HG03575 (cell line): ENCODE results near the gene ZNF436.
"Not testable (repeated sequence)": the region's sequence is repeated elsewhere in the genome, so short reads cannot be mapped to it uniquely, and the experiment has no call there.

Source experiments
- ATAC-seq: cut with Tn5 transposase; IDR thresholded peaks from one replicate; pipeline ENCODE4 v1.9.1; 2021; ENCODE audit not compliant: unreplicated experiment, insufficient number of reproducible peaks, low FRiP score; ENCODE audit errors: extremely low read depth

The ZNF436 gene

GRCh38 chr1:23394181-23394580 lies 24.5 kb upstream of the ZNF436 start:
- ATAC-seq = no peak

GRCh38 chr1:23393706-23394105 lies 24.1 kb upstream of the ZNF436 start:
- no peak for ATAC-seq

DNA sequence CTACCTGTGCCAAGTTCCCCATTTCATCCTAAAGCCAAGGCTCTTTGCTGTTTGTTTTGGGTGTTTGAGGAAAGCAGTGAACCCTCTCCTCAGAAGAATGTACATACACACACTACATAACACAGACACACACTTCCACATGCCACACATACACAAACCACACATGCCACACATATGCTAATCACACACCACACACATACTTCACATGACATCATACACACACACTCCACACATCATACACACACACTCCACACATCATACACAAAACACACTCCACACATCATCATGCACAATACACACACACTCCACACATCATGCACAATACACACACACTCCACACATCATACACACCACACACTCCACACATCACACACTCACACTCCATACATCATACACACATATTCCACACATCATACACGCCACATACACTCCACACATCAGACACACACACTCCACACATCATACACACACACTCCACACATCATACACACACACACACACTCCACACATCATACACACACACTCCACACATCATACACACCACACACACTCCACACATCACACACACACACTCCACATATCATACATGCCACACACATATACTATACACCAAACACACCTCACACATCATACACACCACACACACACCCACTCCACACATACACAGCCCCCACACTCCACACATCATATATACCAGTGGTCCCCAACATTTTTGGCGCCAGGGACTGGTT lies 22.7 kb upstream of the ZNF436 start:
- no peak for ATAC-seq

GRCh38 chr1:23389837-23390321 lies 20.2 kb upstream of the ZNF436 start:
- ATAC-seq = no peak

DNA sequence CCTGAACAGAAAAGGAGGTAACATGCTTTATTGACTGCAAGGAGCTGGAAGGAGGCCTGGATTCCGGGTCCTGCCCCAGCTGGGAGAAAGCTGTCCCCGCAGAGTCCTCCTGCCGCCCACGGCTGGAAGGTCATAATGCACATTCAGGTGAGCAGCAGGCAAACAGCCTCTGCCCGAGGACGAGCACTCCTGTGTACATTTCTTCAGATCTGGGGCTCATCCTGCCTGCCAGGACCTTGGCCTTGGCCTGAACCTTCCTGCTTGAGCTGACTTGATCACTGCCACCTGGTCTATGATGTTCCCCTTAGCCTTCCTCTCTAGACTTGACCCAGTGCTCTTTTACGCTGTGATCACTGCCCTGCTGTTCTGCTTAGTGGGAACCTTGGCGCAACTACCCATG lies 17.9 kb upstream of the ZNF436 start:
- ATAC-seq = no peak

GRCh38 chr1:23385119-23385621 lies 15.5 kb upstream of the ZNF436 start:
- no peak for ATAC-seq

DNA sequence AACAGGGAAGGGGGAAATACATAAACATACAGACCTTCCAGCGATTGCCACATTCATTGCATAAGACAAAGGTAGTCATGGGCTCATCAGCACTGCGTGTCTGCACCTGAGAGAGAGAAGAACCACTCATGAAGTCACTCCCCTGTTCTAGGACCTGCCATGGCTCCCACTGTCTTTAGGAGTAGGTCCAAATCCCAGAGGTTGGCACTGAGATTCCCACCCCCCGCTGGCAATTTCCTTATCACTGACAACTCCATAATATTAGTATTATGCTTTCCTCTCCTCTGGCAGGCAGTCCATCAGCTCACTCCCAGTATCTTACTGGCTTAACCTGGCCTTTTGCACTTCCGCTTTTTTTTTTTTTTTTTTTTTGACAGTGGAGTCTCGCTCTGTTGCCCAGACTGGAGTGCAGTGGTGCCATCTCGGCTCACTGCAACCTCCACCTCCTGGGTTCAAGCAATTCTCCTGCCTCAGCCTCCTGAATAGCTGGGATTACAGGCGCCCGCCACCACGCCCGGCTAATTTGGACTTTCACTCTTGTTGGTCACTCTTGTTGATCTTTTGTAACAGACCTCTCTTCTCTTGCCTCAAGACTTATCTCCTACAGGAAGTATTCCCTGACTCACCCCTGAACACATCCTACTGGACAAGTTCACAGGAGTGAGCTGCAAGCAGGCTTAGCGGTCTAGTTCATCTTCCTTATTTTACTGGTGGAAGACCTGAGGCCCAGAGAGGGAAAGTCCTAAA lies 14.8 kb upstream of the ZNF436 start:
- ATAC-seq = no peak

GRCh38 chr1:23383577-23384311 lies 14.1 kb upstream of the ZNF436 start:
- no peak for ATAC-seq

DNA sequence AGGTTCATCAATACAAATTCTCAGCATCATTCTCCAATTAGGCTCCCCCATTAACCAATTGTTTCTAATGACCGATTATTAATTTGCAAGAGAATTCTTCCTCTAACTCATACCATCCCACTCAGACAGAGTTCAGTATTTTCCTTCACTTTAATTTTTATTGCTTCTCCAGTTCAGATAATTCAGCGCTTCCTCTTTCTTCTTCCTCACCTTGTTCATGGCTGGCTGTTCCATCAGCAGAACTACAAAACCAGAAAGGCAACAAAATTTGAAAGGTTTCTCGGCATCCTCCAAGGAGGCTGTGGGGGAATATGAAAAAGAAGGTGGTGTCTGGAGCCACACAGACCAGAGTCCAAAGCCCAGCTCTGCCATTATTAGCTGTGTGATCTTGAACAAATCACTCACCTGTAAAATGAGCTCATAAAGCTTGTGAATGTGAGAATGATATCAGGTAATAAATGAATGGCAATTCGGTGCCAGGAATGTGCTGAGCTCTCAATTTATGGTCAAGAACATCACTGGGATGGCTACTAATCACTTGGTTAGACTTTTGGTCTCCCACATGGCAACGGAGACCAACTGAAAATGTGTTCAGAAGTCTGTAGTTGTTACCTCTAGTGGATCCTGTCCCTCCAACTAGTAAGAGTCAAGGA lies 11.7 kb upstream of the ZNF436 start:
- ATAC-seq = no peak

- ATAC-seq = no peak
These were observed 11.1 kb upstream of the ZNF436 start for GRCh38 chr1:23380719-23381118.

- not testable (repeated sequence) for ATAC-seq
These were observed 10.6 kb upstream of the ZNF436 start for GRCh38 chr1:23380236-23380635.

DNA sequence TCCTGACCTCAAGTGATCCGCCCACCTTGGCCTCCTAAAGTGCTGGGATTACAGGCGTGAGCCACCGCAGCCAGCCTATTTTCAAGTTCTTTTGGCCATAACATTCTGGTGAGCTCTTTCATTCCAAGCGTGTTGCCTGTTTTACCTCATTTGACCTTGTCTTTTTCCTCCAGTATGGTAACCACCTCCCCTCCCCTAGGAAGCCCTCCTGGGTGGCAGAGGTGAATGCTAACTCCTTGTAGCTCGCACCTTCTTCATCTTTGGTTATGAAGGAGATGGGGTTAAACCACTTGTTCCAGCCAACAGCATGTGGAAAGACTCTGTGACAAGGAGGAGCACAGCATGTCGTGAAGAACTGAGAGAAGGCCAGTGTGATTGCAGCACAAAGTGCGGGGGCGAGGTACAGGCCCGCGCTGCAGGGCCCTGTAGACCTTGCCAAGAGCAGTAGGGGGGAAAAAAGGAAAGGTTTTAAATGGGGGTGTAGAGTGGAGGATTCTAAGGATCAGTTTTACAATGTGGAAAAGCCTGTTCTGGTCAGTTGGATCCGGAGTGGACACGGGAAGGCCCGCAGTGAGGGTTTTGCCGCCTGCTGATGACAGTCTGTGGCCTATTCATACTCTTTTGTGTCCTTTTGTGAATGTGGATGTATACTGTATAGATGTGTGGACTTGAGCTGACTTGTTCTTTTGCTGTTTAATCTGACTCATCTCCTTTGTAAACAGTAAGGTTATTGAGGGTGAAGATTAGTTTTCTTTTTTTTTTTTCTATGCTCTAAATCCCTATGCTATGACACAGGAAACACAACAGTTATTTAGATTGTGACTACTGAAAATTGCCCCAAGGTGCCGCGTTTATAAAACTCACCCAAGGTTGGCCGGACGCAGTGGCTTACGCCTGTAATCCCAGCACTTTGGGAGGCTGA lies 7.5 kb upstream of the ZNF436 start:
- ATAC-seq = no peak

DNA sequence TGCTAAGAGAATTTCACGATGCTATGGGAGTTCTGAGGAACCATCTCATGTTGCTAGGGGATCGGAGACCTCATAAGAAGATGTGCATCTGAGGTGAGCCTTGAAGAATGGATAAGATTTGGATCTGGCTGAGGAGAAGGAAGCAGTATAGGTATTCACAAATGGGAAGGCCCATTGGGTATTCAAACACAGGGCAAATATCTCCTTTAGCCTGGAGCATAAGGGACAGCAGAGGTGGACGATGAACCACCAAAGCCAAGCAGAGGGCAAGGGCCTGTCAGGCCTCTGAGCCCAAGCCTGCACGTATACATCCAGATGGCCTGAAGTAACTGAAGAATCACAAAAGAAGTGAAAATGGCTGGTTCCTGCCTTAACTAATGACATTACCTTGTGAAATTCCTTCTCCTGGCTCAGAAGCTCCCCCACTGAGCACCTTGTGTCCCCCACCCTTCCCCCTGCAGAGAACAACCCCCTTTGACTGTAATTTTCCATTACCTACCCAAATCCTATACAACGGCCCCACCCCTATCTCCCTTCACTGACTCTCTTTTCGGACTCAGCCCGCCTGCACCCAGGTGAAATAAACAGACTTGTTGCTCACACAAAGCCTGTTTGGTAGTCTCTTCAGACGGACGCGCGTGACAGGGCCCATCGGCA lies 4.6 kb upstream of the ZNF436 start:
- not testable (repeated sequence) for ATAC-seq

GRCh38 chr1:23371987-23372880 lies 2.6 kb upstream of the ZNF436 start:
- ATAC-seq = no peak

GRCh38 chr1:23370709-23371584 lies 1.3 kb upstream of the ZNF436 start:
- ATAC-seq = no peak

DNA sequence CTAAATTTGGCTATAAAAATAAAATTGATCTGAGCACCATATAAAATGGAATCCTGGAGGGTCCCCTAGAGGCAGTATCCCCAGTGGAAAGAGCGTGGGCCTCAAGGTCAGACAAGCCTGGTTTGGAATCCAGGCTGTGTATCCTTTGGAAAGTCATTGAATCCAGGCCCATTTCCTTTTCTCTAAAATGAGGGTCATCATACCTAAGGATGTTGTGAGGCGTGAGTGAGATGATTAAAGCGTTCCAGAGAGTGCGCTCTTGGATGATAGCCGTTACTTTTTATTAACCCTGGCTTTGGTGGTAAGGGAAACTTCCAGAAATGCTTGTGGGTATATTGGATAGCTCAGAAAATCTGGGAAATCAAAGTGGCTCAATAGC lies 683 bp upstream of the ZNF436 start:
- ATAC-seq = no peak
